ENCODE results near the gene ANKAR.
"Not testable (repeated sequence)": the region's sequence is repeated elsewhere in the genome, so short reads cannot be mapped to it uniquely, and the experiment has no call there.

The ANKAR gene

GRCh38 chr2:189648846-189649509 is 25.5 kb upstream of the ANKAR start:
- Mint-ChIP-seq H3K4me1 (ENCODE audit: low read depth) (no peaks in the 10 kb centered on the region), H3K36me3 (ENCODE audit: low read depth) (no peaks in the 10 kb centered on the region), H3K4me3 (no peak overlapping the region), H3K9me3 (no peaks in the 10 kb centered on the region), H3K27me3 (no peaks in the 10 kb centered on the region), H3K27ac (no peak overlapping the region)

- H3K36me3 Mint-ChIP-seq (ENCODE audit: low read depth) = no peaks in the 10 kb centered on the region
- H3K27me3 Mint-ChIP-seq = no peaks in the 10 kb centered on the region
- peaks cover 8% of the 10 kb centered on the region for H3K4me1 Mint-ChIP-seq (ENCODE audit: low read depth)
- H3K9me3 Mint-ChIP-seq = peaks cover 5% of the 10 kb centered on the region
- no peak overlapping the region for H3K4me3 Mint-ChIP-seq
- no peak overlapping the region for H3K27ac Mint-ChIP-seq
Measured at GRCh38 chr2:189651284-189651683, 23.2 kb upstream of the ANKAR start.

- not testable (repeated sequence) for H3K9me3 Mint-ChIP-seq; H3K4me3 Mint-ChIP-seq; H3K27me3 Mint-ChIP-seq; H3K36me3 Mint-ChIP-seq (ENCODE audit: low read depth); H3K27ac Mint-ChIP-seq
- H3K4me1 Mint-ChIP-seq (ENCODE audit: low read depth) = peaks cover 24% of the 10 kb centered on the region
Measured at GRCh38 chr2:189653464-189653863, 21.0 kb upstream of the ANKAR start.

GRCh38 chr2:189654641-189655040 is 19.8 kb upstream of the ANKAR start:
- Mint-ChIP-seq H3K27ac (no peak overlapping the region), H3K36me3 (ENCODE audit: low read depth) (no peaks in the 10 kb centered on the region), H3K4me3 (no peak overlapping the region), H3K9me3 (peaks cover 5% of the 10 kb centered on the region), H3K27me3 (no peaks in the 10 kb centered on the region), H3K4me1 (ENCODE audit: low read depth) (peaks cover 36% of the 10 kb centered on the region)

GRCh38 chr2:189657867-189658266 is 16.6 kb upstream of the ANKAR start:
- Mint-ChIP-seq H3K27me3 (no peaks in the 10 kb centered on the region), H3K4me1 (ENCODE audit: low read depth) (peaks cover 36% of the 10 kb centered on the region), H3K4me3 (peak overlapping the region; percentile 54), H3K9me3 (peaks cover 5% of the 10 kb centered on the region), H3K27ac (peak overlapping the region; percentile 67), H3K36me3 (ENCODE audit: low read depth) (peaks cover 3% of the 10 kb centered on the region)

- H3K4me1 Mint-ChIP-seq (ENCODE audit: low read depth) = peaks cover 36% of the 10 kb centered on the region
- H3K27ac Mint-ChIP-seq = peak overlapping the region; percentile 67
- peaks cover 5% of the 10 kb centered on the region for H3K9me3 Mint-ChIP-seq
- H3K4me3 Mint-ChIP-seq = peak overlapping the region; percentile 53
- no peaks in the 10 kb centered on the region for H3K27me3 Mint-ChIP-seq
- peaks cover 7% of the 10 kb centered on the region for H3K36me3 Mint-ChIP-seq (ENCODE audit: low read depth)
Measured at GRCh38 chr2:189658306-189659212, 15.9 kb upstream of the ANKAR start.

- no peaks in the 10 kb centered on the region for H3K9me3 Mint-ChIP-seq
- peaks cover 31% of the 10 kb centered on the region for H3K4me1 Mint-ChIP-seq (ENCODE audit: low read depth)
- no peak overlapping the region for H3K4me3 Mint-ChIP-seq
- H3K27ac Mint-ChIP-seq = peak overlapping the region; percentile 61
- H3K27me3 Mint-ChIP-seq = no peaks in the 10 kb centered on the region
- peaks cover 18% of the 10 kb centered on the region for H3K36me3 Mint-ChIP-seq (ENCODE audit: low read depth)
Measured at GRCh38 chr2:189659734-189660133, 14.7 kb upstream of the ANKAR start.

- no peak overlapping the region for H3K4me3 Mint-ChIP-seq
Measured at GRCh38 chr2:189660803-189661147, 13.7 kb upstream of the ANKAR start.

GRCh38 chr2:189661148-189661956 is 13.1 kb upstream of the ANKAR start, which contains the start of gene ASNSD1:
ASNSD1 (plus strand) TSS chr2:189661459; CDS start chr2:189666133, 4,674 bp downstream.
- no peaks in the 10 kb centered on the region for H3K27me3 Mint-ChIP-seq
- no peak within 1 kb of the TSS for H3K4me3 Mint-ChIP-seq
- H3K36me3 Mint-ChIP-seq (ENCODE audit: low read depth) = peaks cover 31% of the 10 kb centered on the region
- peaks cover 33% of the 10 kb centered on the region for H3K4me1 Mint-ChIP-seq (ENCODE audit: low read depth)
- H3K27ac Mint-ChIP-seq = no peak within 1 kb of the TSS
- no peaks in the 10 kb centered on the region for H3K9me3 Mint-ChIP-seq

More at GRCh38 chr2:189660803-189661147, 13.7 kb upstream of the ANKAR start:
- Mint-ChIP-seq H3K36me3 (ENCODE audit: low read depth) (peaks cover 25% of the 10 kb centered on the region), H3K4me1 (ENCODE audit: low read depth) (peaks cover 31% of the 10 kb centered on the region), H3K27ac (no peak overlapping the region), H3K27me3 (no peaks in the 10 kb centered on the region), H3K9me3 (no peaks in the 10 kb centered on the region)

GRCh38 chr2:189661957-189662321 is 12.5 kb upstream of the ANKAR start:
- Mint-ChIP-seq H3K4me3 (no peak overlapping the region), H3K27ac (no peak overlapping the region), H3K4me1 (ENCODE audit: low read depth) (peaks cover 30% of the 10 kb centered on the region), H3K9me3 (no peaks in the 10 kb centered on the region), H3K27me3 (no peaks in the 10 kb centered on the region), H3K36me3 (ENCODE audit: low read depth) (peaks cover 37% of the 10 kb centered on the region)

GRCh38 chr2:189662669-189663226 is 11.7 kb upstream of the ANKAR start:
- no peaks in the 10 kb centered on the region for H3K9me3 Mint-ChIP-seq
- H3K36me3 Mint-ChIP-seq (ENCODE audit: low read depth) = peaks cover 45% of the 10 kb centered on the region
- peak overlapping the region; percentile 57 for H3K27ac Mint-ChIP-seq
- no peaks in the 10 kb centered on the region for H3K27me3 Mint-ChIP-seq
- H3K4me3 Mint-ChIP-seq = no peak overlapping the region
- peaks cover 24% of the 10 kb centered on the region for H3K4me1 Mint-ChIP-seq (ENCODE audit: low read depth)

GRCh38 chr2:189663319-189663718 is 11.2 kb upstream of the ANKAR start:
- peak overlapping the region; percentile 32 for H3K27ac Mint-ChIP-seq
- peaks cover 18% of the 10 kb centered on the region for H3K4me1 Mint-ChIP-seq (ENCODE audit: low read depth)
- not testable (repeated sequence) for H3K4me3 Mint-ChIP-seq, H3K27me3 Mint-ChIP-seq, H3K9me3 Mint-ChIP-seq
- H3K36me3 Mint-ChIP-seq (ENCODE audit: low read depth) = peaks cover 47% of the 10 kb centered on the region

GRCh38 chr2:189669913-189670312 is 4.6 kb upstream of the ANKAR start:
- peaks cover 19% of the 10 kb centered on the region for H3K4me1 Mint-ChIP-seq (ENCODE audit: low read depth)

GRCh38 chr2:189673661-189674373 is 653 bp upstream of the ANKAR start:
- H3K9me3 Mint-ChIP-seq = peaks cover 12% of the 10 kb centered on the region
- H3K4me1 Mint-ChIP-seq (ENCODE audit: low read depth) = peaks cover 37% of the 10 kb centered on the region
- H3K36me3 Mint-ChIP-seq (ENCODE audit: low read depth) = peaks cover 65% of the 10 kb centered on the region
- no peaks in the 10 kb centered on the region for H3K27me3 Mint-ChIP-seq
- H3K4me3 Mint-ChIP-seq = peak overlapping the region; percentile 76
- peak overlapping the region; percentile 46 for H3K27ac Mint-ChIP-seq

More at GRCh38 chr2:189669913-189670312, 4.6 kb upstream of the ANKAR start:
- Mint-ChIP-seq H3K36me3 (ENCODE audit: low read depth) (peaks cover 65% of the 10 kb centered on the region), H3K9me3 (no peaks in the 10 kb centered on the region), H3K27ac (no peak overlapping the region), H3K4me3 (no peak overlapping the region), H3K27me3 (no peaks in the 10 kb centered on the region)
